ENCODE measurements around the gene F3. TPM values are rescaled to one million over a fixed set of nuclear protein-coding genes. Genes with fewer than 3 reads are reported as not detected.

The F3 gene
- total and polyA plus RNA-seq, 2 experiments from 2014 or later = 281 to 390 TPM

DNA sequence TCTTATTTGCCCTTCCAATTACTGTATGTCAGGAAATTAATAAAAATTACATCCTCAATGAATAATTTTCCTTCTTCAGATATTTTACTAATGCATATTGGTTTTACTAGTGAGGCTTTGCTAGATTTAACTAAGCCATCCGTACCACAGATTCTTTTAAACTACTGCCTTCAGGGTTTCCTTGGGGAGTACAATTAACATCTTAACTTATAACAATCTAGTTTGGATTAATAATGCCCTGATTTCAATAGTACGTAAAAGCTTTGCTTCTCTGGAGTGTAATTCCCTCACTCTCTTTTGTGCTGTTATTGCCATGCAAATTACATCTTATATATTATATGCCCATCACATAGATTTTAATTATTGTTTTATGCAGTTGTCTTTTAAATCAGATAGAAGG is 24.3 kb upstream of the F3 start:
- no peaks in the 10 kb centered on the region for H3K36me3 ChIP-seq (replicated peaks; ENCODE audit: insufficient read depth, low read depth)
- H3K4me1 ChIP-seq (ENCODE audit: insufficient read depth) = peaks cover 5% of the 10 kb centered on the region
- no peak overlapping the region for H3K4me3 ChIP-seq
- no peaks in the 10 kb centered on the region for H3K79me2 ChIP-seq
- no peak for TF ChIP-seq EZH2 (IDR thresholded peaks at IDR 0.05; ENCODE audit: borderline replicate concordance)
- TF ChIP-seq, protein P1, sequence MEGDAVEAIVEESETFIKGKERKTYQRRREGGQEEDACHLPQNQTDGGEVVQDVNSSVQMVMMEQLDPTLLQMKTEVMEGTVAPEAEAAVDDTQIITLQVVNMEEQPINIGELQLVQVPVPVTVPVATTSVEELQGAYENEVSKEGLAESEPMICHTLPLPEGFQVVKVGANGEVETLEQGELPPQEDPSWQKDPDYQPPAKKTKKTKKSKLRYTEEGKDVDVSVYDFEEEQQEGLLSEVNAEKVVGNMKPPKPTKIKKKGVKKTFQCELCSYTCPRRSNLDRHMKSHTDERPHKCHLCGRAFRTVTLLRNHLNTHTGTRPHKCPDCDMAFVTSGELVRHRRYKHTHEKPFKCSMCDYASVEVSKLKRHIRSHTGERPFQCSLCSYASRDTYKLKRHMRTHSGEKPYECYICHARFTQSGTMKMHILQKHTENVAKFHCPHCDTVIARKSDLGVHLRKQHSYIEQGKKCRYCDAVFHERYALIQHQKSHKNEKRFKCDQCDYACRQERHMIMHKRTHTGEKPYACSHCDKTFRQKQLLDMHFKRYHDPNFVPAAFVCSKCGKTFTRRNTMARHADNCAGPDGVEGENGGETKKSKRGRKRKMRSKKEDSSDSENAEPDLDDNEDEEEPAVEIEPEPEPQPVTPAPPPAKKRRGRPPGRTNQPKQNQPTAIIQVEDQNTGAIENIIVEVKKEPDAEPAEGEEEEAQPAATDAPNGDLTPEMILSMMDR (IDR thresholded peaks at IDR 0.05; ENCODE audit: poor library complexity) = no peak
- TF ChIP-seq EZH2phosphoT487 (IDR thresholded peaks at IDR 0.05; ENCODE audit: low read depth, severe bottlenecking, unreplicated experiment) = no peak
- no peaks in the 10 kb centered on the region for H4K20me1 ChIP-seq (ENCODE audit: insufficient read depth, poor library complexity, severe bottlenecking)
- no peak for DNase-seq (ENCODE audit: low spot score)
- no peaks in the 10 kb centered on the region for H3K27me3 ChIP-seq
- H3K27ac ChIP-seq = no peak overlapping the region
- 87% methylated on average over 2 of the region's 2 CpGs for WGBS (ENCODE audit: low lambda C conversion rate, missing lambda C conversion rate)
- no peak overlapping the region for H3K4me2 ChIP-seq
- no peaks in the 10 kb centered on the region for H3K9me2 ChIP-seq (replicated peaks; ENCODE audit: insufficient read depth)
- H3K9me3 ChIP-seq (ENCODE audit: low read depth) = no peaks in the 10 kb centered on the region
- no peak overlapping the region for H2AFZ ChIP-seq

DNA sequence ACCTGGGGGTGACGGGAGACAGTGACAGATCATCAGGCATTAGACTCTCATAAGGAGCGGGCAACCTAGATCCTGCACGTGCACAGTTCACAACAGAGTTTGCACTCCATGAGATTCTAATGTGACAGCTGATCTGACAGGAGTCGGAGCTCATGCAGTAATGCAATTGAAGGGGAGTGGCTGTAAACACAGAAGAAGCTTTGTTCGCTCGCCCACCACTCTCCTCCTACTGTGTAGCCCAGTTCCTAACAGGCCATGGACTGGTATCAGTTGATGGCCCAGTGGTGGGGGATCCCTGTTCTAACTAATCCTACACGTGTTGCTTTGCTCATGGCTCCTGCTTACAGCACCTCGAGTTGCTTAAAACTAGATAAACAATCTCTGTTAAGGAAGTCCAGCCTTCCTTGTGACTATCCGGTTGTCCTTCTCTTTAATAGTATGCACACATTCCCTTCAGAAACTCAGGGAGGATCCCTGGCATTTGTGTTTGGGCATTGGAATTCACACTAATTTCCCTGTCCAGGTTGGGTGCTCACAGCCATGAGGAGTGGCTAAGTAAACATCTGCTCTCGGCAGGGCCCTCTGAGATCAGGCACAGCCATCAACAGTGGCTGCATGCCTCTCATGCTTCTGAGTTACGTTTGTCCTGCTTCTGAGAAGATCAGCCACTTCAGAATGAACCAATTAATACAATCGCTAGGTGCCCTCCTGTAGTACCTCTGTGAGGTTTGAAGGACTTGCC is 21.1 kb upstream of the F3 start:
- no peak for TF ChIP-seq EZH2phosphoT487 (IDR thresholded peaks at IDR 0.05; ENCODE audit: low read depth, severe bottlenecking, unreplicated experiment)
- DNase-seq (ENCODE audit: low spot score) = peak; percentile 45
- H3K4me2 ChIP-seq = peak overlapping the region; percentile 26
- H2AFZ ChIP-seq = peak overlapping the region; percentile 1
- H3K9me2 ChIP-seq (replicated peaks; ENCODE audit: insufficient read depth) = no peaks in the 10 kb centered on the region
- H3K4me3 ChIP-seq = no peak overlapping the region
- WGBS (ENCODE audit: low lambda C conversion rate, missing lambda C conversion rate) = 58% methylated on average over 12 of the region's 12 CpGs
- no peaks in the 10 kb centered on the region for H3K36me3 ChIP-seq (replicated peaks; ENCODE audit: insufficient read depth, low read depth)
- H3K9me3 ChIP-seq (ENCODE audit: low read depth) = no peaks in the 10 kb centered on the region
- peak overlapping the region; percentile 45 for H3K27ac ChIP-seq
- H4K20me1 ChIP-seq (ENCODE audit: insufficient read depth, poor library complexity, severe bottlenecking) = no peaks in the 10 kb centered on the region
- no peaks in the 10 kb centered on the region for H3K79me2 ChIP-seq
- no peaks in the 10 kb centered on the region for H3K27me3 ChIP-seq
- H3K4me1 ChIP-seq (ENCODE audit: insufficient read depth) = peaks cover 10% of the 10 kb centered on the region

DNA sequence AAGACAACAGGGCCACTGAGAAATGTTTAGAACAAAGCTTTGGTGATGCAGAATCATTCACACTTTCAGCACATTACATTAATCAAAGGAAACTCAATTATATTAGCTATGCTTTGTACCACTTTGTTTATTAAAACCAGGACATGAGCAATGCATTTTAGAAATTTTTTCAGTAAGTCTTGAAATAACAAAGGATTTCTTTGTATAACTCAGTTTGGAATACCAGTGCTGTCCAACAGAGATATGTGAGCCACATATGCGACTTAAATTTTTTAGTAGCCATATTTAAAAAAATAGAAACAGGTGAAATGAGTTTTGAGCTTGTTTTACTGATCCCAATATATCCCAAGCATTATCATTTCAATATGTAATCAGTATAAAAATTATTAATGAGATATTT is 18.8 kb upstream of the F3 start:
- H3K27ac ChIP-seq = no peak overlapping the region
- no peak overlapping the region for H3K4me3 ChIP-seq
- no peaks in the 10 kb centered on the region for H3K79me2 ChIP-seq
- 86% methylated on average over 1 of the region's 1 CpG for WGBS (ENCODE audit: low lambda C conversion rate, missing lambda C conversion rate)
- no peaks in the 10 kb centered on the region for H3K27me3 ChIP-seq
- no peak overlapping the region for H3K4me2 ChIP-seq
- TF ChIP-seq, protein P1 (IDR thresholded peaks at IDR 0.05; ENCODE audit: poor library complexity) = no peak
- no peak for TF ChIP-seq EZH2phosphoT487 (IDR thresholded peaks at IDR 0.05; ENCODE audit: low read depth, severe bottlenecking, unreplicated experiment)
- no peak for TF ChIP-seq EZH2 (IDR thresholded peaks at IDR 0.05; ENCODE audit: borderline replicate concordance)
- H2AFZ ChIP-seq = no peak overlapping the region
- peaks cover 14% of the 10 kb centered on the region for H3K4me1 ChIP-seq (ENCODE audit: insufficient read depth)
- no peaks in the 10 kb centered on the region for H4K20me1 ChIP-seq (ENCODE audit: insufficient read depth, poor library complexity, severe bottlenecking)
- H3K36me3 ChIP-seq (replicated peaks; ENCODE audit: insufficient read depth, low read depth) = no peaks in the 10 kb centered on the region
- DNase-seq (ENCODE audit: low spot score) = no peak
- H3K9me3 ChIP-seq (ENCODE audit: low read depth) = no peaks in the 10 kb centered on the region
- H3K9me2 ChIP-seq (replicated peaks; ENCODE audit: insufficient read depth) = no peaks in the 10 kb centered on the region

DNA sequence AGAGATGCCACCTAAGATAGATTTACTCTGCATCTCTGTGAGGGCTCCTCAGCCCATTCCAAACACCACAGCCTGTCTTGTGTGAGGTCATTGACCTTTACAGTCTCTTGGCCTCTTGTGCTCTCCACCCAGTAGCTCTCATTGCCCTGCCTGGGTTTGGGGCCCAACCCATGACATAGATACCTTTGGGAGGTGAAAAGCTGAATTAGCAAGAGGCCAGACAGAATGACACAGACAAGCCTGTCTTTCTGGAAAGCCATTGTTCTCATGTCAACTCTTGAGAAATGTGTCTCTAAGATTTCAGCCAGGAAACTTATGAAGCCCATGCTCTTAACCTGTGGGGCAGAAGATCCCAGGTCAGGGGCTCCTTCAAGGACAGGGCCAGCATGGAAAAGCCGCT is 18.4 kb upstream of the F3 start:
- WGBS (ENCODE audit: low lambda C conversion rate, missing lambda C conversion rate) = 89% methylated on average over 1 of the region's 1 CpG
- no peak for DNase-seq (ENCODE audit: low spot score)
- no peaks in the 10 kb centered on the region for H4K20me1 ChIP-seq (ENCODE audit: insufficient read depth, poor library complexity, severe bottlenecking)
- H3K9me2 ChIP-seq (replicated peaks; ENCODE audit: insufficient read depth) = no peaks in the 10 kb centered on the region
- H3K4me1 ChIP-seq (ENCODE audit: insufficient read depth) = peaks cover 14% of the 10 kb centered on the region
- TF ChIP-seq EZH2phosphoT487 (IDR thresholded peaks at IDR 0.05; ENCODE audit: low read depth, severe bottlenecking, unreplicated experiment) = no peak
- TF ChIP-seq, protein P1 (IDR thresholded peaks at IDR 0.05; ENCODE audit: poor library complexity) = no peak
- TF ChIP-seq EZH2 (IDR thresholded peaks at IDR 0.05; ENCODE audit: borderline replicate concordance) = no peak
- no peaks in the 10 kb centered on the region for H3K9me3 ChIP-seq (ENCODE audit: low read depth)
- no peak overlapping the region for H3K27ac ChIP-seq
- no peak overlapping the region for H3K4me3 ChIP-seq
- no peak overlapping the region for H2AFZ ChIP-seq
- no peaks in the 10 kb centered on the region for H3K36me3 ChIP-seq (replicated peaks; ENCODE audit: insufficient read depth, low read depth)
- H3K79me2 ChIP-seq = no peaks in the 10 kb centered on the region
- no peaks in the 10 kb centered on the region for H3K27me3 ChIP-seq
- no peak overlapping the region for H3K4me2 ChIP-seq
